ENCODE measurements around the gene KRT222. TPM values are rescaled to one million over a fixed set of nuclear protein-coding genes. Genes with fewer than 3 reads are reported as not detected.

KRT222 gene
- not detected in 2 replicates for total RNA-seq (2014; rRNA removed; shearing (Covaris generic))

DNA sequence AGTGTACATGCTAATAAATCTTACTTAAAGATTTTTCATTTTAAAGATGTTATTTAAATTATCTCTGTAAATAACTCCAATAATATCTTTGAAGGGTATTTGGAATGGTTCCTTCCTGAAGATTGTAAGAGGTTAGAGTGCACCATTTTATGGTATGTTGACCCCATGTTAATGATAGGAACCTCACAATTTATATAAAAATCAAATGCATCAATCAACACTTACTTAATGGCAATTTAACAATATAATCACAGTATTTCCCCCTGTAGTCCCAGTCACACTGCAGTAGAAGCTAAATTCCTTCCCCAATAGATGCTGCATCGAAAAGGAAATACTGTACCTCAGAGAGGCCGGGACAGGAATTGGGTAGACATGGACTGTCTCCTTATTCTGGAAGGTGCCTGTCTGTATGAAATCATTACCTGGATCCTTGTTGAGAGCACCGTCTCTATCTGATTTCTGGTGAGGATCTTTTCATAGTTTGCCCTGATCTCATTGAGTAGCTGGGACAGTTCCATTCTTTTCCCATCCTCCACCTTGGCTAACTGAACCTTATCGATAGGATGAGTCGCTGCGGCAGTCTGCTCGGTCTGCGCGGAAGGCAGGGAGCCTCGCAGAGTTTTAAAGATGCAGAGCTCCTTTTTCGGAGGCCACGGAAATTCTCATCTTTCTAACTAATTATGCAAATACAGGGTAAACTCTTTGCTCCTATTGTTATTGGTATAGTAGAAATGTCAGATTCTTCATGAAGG is at the start of gene KRT222:
Gene KRT222, minus strand, starts transcription at position 596 of the 752 bp plus-strand sequence. Its CDS starts 78 bp downstream, at position 518.
- no peak for DNase-seq (ENCODE audit: low read depth)

DNA sequence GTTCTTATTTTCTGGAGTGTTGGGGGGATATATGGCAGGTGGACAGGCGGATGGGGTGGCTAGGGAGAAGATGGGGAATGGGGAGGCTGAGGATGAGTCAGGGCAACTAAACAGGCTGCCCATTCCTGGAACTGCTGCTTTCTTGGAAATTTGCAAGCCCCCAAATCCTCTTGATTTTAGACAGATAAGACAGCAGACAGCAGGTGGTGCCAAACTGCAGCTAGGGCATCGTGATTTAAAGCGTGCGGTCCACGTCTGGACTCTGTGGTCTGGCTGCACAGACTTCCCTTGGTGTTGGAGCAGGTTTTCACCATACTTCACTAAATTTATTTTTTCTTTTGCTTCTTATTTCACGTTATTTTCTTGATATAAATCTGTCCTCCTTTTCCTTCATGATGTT is 49.5 kb upstream of the KRT222 start:
- DNase-seq (ENCODE audit: low read depth), result no peak

DNA sequence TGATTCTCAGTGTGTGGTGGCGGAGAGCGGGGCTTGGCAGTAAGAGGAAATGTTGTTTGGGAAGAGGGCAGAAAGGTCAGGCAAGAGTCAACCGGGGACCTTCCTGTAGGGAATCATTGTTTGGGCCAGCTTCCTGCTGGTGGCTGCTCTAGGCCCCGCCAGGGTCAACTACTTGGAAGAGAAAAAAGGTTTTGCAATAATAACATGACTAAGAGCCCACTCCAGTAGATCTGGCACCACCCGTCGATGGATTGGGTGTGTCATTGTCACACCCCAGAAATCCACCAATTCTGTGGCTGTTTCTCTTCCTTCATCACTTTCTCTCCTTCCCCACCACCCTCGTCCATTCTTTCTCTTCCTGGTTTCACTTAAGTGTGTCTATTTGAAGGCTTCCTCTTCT is 42.8 kb upstream of the KRT222 start:
- DNase-seq (ENCODE audit: low read depth), result no peak

DNA sequence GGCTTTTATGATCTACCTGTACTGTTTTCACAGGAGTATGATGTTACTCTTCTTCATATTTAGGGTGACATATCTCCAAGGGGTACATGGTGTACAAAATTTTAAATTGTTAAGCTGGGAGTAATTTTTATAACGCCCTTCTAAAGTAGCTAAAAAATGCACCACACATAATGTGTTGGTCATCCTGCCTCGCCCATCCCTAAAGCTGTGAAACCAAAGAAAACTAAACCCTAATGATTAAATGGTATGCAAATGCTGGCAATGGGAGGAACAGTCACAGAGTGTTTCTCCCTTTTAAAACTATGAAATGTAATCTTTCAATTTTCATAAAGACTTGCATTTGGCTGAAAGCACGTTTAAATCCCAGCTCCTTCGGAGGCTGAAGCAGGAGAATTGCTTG is 40.6 kb upstream of the KRT222 start:
- no peak for DNase-seq (ENCODE audit: low read depth)

DNA sequence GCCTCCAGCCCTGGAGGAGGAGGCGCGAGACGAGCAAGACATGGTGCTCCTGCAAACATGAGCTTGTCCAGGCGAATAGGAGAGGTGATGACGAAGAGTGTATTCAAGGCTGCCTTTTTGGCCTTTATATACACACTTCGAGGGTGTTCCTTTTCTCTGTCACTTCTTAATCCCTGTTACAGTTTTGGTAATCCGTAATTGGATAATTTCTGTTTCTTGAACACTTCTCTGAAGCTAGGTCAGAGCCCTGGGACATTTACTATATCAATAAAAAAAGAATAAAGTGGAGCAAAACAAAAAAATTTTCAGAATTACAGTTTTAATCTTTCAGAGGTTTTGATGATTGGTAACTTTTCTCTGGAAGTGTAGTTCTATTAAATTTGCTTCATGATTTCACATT is 38.7 kb upstream of the KRT222 start, which contains the start of gene KRT24:
Gene KRT24, minus strand, starts transcription at position 101 of the 400 bp plus-strand sequence. Its CDS starts 59 bp downstream, at position 42.
- no peak for DNase-seq (ENCODE audit: low read depth)

DNA sequence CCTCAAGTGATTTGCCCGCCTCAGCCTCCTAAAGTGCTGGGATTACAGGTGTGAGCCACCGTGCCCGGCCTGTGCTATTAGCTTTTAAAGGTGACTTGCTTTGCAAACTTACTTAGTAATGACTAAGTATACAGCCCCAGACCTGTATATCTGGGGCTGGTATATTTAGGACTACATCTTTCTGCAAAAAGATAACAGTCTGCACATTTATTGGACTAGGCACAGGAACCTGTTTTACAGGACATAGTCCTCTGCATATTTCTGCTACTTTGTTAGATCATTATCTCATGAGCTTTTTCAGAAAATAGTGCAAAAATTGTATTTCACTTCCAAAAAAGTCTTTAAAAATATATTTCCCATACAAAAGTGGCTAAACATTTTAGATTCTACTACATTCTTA is 37.3 kb upstream of the KRT222 start:
- DNase-seq (ENCODE audit: low read depth), result no peak

DNA sequence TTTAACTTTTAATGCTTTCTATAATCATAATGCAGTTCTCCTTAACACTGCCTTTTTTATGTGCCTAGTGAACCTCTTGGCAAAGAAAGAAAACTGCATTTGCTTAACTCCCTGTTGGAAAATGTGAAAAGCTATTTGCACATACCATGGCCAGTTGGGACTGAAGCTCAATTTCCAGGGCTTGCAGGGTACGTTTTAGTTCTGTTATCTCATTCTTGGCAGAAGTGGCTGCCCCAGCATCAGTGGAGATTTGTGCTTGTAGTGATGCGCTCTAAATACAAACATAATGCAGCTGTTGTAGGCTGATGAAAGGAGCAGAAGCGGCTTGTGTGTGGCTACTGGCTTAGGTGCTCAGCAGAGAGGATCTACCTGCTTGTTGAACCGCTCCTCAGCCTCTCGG is 34.9 kb upstream of the KRT222 start:
- no peak for DNase-seq (ENCODE audit: low read depth)

DNA sequence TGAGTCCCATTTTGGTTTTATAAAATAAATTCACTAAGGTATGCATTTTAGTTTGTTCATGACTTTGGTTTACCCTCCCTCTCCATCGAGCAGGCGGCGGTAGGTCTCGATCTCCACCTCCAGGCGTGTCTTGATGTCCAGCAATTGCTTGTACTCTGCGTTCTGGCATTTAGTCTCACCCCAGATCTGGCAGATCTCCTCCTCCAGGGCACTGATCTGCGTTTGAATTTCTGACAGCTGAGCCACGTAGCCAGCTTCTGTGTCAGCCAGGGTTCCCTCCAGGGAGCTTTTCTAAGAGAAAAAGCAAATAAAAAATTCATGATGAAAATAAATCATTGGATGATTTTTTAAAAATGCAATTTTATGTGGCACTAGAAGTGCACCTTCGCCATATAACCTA is 34.4 kb upstream of the KRT222 start:
- DNase-seq (ENCODE audit: low read depth), result no peak

DNA sequence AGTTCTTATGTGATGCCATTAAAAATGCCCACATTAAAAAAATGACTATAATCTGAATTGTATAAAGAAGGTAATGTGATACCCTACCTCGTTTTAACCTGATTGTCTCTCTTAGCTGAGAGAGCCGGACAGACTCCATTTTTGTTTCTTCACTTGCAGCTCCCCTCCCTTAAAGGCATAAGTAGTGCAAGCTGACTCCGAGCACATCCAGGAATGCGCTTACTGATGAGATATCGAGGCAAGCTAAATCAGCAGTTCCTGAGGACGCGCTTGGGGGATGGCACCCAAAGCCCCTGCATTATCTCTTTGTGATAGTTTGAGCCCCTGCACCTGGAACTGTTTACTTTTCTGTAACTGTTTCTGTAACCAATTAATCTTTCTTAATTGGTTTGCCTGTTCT is 32.3 kb upstream of the KRT222 start:
- DNase-seq (ENCODE audit: low read depth), result no peak

DNA sequence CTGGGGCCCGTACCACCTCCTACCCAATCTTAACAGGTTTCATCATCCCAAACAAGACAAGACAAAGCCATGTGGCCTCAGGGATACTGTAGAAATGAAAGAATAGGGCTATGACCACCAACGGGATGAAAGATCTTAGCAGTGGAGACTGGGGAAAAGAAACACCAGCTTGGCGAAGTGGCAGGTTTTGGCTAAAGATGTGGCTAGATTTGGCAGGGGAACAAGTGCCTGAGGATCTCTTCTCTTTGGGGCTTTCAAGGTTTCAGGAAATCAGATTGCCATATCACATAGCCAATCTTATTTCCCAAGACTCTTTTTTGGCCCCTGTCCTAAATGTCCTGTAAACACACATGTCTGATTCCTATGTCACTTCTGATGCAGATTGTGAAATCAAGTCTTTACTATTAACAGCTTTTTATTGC is 31.7 kb upstream of the KRT222 start:
- no peak for DNase-seq (ENCODE audit: low read depth)

DNA sequence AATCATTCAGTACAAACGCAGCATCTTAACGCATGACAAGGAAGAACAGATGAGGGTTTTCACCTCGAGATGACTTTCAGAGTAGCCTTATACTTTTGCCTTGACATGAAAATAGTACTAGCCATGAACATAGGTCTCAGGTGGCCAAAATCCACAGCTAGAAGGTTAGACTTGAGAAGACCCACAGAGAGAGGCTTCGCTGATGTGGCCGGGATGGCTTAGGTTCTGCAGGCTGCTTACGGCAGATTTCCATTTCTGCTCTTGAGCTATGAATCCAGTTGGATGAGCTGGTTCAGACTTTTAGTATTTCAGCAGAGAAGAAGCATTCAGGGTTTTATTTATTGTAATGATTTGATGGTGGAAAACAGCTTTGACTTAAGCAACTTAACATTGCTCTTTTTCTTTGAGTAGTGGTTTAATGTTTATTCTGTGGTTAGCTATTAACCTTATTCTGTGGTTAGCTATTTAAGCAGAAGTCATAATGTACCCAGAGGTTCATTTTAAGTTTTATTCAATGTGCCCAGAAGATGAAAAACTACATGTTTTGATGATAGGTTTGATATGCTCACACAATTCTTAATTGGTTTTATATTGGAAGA is 31.0 kb upstream of the KRT222 start:
- no peak for DNase-seq (ENCODE audit: low read depth)

DNA sequence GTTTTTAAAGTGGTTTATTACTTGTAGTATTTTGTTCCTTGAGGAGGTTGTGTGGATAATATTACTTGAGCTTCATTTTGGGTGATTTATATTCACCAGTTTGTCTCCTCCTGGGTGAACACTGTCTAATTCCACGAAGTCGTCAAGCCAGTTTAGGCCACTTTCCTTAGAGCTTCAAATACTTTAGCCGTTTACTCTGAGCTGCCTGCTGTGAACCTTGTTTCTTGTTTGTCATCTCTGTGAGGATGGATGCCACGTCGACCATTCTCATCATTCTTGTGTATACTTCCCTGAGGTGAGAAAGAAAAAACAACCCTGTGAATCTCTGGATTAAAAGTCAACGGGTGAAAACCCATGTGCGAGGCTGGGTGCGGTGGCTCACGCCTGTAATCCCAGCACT is 29.6 kb upstream of the KRT222 start:
- DNase-seq (ENCODE audit: low read depth), result no peak

DNA sequence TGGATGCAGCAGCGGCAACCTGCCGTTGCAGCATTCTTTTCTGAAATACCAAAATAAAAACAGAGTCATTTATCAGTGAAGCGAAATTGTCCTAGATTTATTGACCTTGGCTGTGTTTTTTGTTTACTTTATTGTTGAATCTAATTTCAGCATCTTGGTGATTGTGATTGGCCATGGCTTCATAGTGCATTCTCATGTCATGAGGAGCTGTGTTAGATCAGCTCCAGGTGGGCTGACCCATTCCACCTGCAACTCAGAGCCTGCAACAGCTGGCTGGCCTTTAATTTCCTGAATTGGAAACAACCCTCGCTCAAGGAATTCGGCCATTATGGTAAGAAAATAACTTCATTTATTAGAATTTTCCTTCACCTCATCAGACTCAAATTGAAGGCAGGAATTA is 22.1 kb upstream of the KRT222 start:
- no peak for DNase-seq (ENCODE audit: low read depth)

DNA sequence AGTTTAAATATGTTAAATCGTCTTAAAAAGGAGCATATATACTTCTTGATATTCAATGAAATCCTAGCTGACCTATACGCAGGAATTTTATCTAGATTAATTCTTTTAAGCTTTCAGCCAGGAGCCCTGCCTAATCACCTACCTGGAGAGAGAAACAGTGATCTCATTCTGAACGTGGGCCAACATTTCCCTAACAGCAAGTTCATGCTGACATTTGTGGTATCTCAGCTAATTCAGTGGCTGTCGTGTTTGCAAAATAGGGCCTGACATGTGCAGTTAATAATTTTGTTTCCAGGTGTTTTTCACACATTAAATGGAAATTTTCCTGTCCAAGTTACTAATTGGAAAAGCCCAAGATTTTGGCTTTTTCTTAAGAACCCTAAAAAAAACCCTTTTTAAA is 21.2 kb upstream of the KRT222 start:
- no peak for DNase-seq (ENCODE audit: low read depth)

DNA sequence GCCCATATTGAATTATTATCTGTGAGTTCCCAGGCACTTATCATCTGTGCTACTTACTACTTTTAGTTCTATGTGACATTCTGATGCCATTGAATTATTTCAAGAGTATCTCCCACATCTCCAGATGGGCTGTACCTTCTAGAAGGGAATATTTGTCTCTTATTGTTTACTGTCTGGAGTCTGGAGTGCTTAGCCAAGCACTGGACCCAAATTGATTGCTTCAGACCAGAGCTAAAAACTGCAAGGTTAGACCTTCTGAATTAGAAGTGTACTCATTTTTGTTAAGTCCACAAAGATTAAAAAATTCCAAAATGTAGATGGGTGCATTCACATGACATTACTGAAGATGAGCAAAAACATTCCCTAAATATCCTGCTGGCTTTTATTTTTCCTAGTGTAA is 16.0 kb upstream of the KRT222 start:
- no peak for DNase-seq (ENCODE audit: low read depth)

DNA sequence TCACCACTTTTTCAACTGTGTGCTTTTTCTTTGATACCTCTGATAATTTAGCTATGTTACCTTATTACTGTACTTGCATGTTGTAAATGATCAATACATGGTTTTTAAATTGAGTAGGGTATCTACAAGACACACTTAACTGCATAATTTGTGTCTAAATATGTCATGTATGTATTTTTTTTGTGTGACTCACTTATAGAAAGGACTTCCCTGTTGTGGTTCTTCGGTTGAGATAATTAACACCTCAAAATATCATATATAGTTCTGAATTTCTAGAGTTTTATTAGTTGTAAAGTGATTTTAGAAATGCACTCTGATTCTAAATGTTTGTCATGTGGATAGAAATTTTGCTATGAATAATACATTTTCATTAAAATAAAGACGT is 14.5 kb upstream of the KRT222 start:
- DNase-seq (ENCODE audit: low read depth), result no peak

DNA sequence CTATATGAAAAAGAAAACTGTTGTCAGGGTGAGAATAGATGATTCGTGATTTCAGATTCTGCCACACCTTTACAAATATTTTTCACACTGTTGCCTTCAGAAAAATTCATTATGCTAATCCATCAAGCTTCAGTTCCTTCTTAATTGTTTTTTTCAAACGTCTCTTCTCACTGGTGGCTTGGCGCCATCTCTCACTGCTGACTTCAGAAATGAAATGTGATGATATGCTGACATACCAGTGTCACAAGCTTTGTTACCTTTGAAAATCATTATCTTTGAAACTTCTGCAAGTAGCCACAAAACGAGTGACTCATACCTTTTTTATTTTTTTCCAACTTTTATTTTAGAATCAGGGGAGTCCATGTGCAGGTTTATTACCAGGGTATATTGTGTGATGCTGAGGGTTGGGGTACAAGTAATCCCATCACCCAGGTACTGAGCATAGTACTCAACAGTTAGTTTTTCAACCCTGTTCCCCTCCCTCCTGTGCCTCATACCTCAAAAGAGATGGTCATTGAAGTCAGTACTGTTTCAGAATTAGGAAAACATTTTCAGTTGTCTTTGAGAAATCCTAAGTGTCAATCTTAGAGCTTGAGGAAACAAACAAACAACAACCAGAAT is 14.0 kb upstream of the KRT222 start:
- DNase-seq (ENCODE audit: low read depth), result no peak

DNA sequence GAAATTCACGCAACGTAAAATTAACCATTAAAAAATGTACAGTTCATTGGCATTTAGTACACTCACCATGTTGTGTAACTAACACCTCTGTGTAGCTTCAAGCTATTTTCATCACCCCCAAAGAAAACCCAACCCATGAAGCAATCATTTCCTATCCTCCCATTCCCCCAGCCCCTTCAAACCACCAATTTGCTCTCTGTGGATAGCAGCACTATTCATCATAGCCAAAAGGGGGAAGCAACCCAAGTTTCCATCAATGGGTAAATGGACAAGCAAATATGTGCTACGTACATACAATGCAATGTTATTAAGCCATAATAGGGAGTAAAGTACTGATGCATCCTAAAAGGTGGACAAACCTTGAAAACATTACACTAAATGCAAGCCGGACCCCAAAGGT is 10.9 kb upstream of the KRT222 start:
- no peak for DNase-seq (ENCODE audit: low read depth)

DNA sequence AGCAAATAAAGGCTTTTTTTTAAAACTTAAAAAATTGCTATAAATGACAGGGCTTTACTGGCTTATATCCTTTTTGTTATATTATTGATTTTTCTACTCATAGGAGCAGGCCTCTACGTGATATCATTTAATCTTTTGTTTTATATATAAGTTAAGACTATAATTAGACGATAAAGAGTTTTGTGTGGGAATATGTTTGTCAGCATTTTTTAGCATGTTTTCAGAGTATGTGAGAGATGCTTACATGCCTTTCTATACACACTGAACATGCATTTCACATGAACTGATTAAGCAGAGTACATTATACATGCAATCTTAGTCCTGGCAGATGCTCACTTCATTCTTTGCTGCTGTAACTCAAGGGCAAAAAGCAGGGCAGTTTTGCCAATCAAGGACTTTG is 7.7 kb upstream of the KRT222 start:
- no peak for DNase-seq (ENCODE audit: low read depth)

DNA sequence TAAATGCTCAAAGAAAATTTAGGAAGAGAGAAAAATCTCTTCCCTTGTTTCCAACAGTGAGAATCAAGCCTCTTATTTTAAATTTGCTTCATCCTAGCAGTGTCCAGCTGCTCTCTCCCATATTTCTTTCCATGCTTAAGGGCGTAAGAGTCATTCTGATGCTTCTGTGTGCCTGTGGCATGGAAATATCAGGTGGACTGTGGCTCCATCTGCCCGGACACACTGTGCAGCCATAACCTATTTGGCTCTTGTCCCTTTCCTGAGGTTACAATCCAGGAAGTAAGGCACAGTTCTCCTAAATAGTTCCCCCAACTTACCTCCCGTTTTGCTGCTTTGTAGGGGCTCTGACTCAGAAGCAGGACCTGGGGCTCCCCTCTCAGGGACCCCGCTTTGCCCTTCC is 6.3 kb upstream of the KRT222 start:
- DNase-seq (ENCODE audit: low read depth), result no peak

DNA sequence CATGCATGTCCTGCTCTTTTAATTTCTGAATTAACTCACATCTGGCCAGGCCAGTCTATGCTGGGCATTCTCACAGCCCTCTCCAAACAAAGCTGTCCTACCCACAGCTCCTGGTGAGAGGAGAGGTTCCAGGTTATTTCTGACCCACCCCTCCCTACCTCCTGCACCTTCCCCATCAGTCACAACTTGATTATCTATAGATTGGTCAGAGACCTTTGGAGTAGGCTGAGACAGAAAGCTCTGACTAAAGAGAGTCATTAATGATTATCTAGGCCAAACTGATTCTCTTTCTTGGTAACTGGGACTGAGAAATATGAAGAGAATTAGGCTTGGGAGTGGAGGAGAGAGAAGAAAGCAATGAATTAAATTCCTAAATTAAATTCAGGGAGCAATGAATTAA is 1.4 kb upstream of the KRT222 start:
- DNase-seq (ENCODE audit: low read depth), result no peak

DNA sequence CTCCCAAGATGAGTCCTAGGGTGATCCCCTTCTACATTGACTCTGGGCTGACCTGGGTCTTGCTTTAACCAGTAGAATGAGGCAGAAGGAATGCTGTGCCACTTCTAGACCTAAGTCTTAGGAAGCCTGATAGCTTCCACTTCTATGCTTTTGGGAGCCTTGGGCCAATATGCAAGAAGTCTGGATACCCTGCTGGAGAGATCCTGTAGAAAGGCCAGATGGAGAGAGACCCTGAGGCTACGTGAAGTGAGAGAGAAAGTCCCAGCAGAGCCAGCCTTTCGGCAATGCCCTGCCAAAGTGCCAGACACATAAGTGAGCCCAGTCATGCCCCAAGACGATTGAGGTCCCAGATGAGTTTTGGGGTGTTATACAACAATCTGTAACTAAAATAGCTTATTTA is 1.7 kb downstream of the KRT222 start:
- no peak for DNase-seq (ENCODE audit: low read depth)

DNA sequence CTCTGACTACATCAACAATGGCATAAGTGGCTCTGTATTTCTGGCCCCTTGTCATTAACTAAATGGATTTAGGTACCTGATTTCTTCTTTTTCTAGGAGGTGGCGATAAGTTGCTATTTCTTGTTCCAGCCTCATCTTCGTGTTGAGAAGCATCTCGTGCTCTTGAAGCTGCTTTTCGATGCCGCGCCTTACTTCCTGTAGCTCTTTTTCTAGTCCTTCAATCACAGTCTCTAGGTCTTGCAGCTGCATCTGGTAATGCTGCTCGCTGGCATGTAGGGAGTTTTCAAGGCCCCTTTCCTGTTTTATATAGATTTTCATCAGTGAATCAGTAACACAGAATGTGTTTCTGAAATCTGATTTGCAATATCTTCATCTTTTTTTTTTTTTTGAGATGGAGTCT is 5.1 kb downstream of the KRT222 start:
- DNase-seq (ENCODE audit: low read depth), result no peak

All from Daoy (cell line).